NCI-H146 treated with DMSO at 0.1 percent for 48 hours (cell line): ENCODE data around the gene ZCCHC4.
A peak's percentile ranks its signal among the peaks of the same experiment; 100 is the strongest.

Source experiments
- DNase-seq: peaks from one replicate; lab custom pipeline; 2025; ENCODE audit not compliant: unreplicated experiment; lab: John Stamatoyannopoulos, UW

ZCCHC4 gene

GRCh38 chr4:25312496-25313200 lies at the start of gene ZCCHC4:
ZCCHC4 (plus strand) TSS chr4:25312774; CDS start chr4:25312810, 36 bp downstream.
- peak; percentile 72 for DNase-seq

DNA sequence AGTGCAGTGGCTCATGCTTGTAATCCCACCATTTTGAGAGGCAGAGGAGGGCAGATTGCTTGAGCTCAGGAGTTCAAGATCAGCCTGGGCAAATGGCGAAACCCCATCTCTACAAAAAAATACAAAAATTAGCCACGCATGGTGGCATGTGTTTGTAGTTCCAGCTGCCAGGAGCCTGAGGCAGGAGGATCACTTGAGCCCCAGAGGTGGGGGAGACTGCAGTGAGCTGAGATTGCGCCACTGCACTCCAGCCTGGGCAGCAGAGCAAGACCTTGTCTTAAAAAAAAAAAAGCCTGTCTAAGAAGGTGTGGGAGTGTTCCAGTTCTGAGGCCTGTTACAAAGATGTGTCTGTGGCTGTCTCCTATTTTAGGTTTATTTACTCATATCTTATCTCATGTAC lies 40.7 kb upstream of the ZCCHC4 start:
- no peak for DNase-seq

DNA sequence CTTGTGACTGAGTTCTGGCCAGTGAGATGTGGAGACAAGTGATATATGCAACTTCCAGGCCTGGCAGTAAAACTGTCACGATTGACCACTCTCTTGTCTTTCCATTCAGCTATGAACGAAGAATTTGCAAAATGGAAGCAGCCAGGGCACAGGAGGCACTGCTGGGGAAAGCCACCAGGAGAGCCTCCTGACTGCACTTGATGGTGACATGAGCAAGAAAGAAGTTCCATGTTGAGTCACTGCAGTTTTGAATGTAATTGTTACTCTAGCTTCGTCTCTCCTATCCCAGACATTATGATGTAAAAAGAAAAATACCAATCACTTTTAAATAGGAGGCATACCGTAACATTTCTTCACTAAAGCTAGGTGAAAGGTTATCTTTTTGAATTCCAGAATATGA lies 32.4 kb upstream of the ZCCHC4 start:
- DNase-seq, result no peak

GRCh38 chr4:25283948-25284347 lies 28.6 kb upstream of the ZCCHC4 start:
- no peak for DNase-seq

GRCh38 chr4:25284466-25284865 lies 28.1 kb upstream of the ZCCHC4 start:
- no peak for DNase-seq

DNA sequence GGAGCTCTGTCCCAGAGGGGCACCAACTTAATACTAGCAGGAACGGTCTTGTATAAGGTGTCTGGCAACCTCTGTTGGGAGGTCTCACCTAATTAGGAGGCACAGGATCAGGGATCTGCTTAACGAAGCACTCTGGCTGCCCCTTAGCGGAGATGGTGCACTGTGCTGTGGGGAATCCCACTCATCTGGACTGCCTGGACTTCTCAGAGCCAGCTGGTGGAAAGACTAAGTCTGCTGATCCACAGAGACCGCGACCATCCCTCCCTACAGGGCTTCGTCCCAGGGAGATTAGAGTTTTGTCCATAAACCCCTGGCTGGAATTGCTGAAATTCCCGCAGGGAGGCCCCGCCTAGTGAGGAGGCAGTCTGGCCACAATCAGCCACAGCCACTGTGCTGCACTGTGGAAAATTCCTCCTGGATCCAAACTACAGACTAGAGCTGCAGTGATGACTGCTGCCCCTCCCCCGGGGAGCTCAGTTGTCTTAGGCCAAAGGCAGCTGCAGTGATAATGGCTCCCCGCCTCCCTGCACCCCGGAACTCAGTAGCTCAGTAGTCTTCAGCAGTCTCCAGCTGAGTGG lies 22.0 kb upstream of the ZCCHC4 start:
- DNase-seq, result no peak

- DNase-seq, result no peak
Observed at GRCh38 chr4:25291158-25291733, 21.3 kb upstream of the ZCCHC4 start.

DNA sequence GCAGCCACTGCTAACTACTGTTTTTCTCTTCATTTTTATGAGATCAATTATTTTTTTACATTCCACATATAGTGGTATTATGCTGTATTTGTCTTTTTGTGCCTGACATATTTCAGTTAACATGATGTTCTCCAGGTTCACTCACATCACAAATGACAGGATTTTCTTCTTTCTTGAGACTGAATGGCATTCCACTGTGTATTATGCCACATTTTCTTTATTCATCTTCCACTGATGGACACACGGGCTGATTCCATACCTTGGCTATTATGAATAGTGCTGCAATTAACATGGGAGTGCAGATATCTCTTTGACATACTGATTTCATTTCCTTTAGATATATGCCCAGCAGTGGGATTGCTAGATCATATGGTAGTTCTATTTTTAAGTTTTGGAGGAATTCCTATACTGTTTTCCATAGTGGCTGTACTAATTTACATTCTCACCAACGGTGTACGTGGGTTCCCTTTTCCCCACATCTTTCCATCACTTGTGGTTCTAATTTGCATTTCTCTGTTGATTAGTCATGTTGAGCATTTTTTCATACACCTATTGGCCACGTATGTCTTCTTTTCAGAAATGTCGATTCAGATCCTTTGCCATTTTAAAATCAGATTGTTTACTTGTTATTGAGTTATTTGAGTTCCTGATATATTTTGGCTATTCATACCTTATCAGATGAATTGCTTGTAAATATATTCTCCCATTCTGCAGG lies 14.9 kb upstream of the ZCCHC4 start:
- DNase-seq, result no peak

DNA sequence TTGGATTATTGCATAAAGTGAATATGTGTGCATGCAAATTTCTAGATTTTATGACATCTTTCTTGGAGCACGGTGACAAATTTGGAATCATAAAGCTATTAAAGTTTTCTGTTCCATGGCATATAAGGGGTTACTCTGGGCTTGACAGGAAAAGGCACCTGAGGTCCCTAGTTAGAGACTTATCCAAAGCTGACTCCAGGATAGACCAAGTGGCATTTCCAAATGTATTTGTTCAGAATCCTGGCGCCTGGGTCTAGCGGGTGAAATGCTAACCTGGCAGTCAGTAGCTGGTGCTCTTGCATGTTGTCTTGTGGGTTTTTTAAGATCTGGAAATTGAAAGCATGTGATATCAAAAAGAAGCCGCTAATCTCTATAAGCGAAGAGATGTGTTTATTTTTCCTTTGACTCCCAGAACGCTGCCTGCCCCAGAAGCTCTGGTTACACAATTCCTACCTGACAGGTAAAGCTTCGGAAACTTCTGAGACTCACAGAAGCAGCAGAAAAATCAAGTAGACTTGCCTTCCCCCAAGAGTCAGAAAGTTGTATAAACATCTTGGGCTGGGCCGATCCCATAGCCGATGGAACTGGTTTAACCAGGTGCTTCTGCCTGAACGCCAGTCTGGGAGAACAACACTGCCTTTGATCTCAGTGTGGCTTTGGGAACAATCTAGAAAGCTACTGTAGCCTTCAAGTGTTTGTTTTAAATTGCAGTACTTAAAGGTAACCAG lies 12.9 kb upstream of the ZCCHC4 start:
- DNase-seq, result no peak

DNA sequence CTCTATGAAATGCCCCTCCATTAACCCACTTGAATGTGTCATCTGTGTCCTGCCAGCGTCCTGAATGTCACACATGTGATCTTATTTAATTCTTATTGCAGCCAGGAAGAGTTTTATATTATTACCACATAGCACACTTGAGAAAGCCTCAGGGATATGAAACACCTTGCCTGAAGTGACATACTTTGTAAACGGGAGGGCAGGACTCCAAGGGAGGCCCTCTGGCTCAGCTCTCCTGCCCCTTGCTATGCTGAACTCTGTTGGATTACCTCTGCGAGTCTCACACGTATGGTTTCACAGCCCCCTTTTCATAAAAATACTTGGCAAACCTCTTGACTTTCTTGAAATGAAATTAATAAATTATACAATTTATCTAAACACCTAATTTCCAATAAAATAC lies 11.1 kb upstream of the ZCCHC4 start:
- no peak for DNase-seq

DNA sequence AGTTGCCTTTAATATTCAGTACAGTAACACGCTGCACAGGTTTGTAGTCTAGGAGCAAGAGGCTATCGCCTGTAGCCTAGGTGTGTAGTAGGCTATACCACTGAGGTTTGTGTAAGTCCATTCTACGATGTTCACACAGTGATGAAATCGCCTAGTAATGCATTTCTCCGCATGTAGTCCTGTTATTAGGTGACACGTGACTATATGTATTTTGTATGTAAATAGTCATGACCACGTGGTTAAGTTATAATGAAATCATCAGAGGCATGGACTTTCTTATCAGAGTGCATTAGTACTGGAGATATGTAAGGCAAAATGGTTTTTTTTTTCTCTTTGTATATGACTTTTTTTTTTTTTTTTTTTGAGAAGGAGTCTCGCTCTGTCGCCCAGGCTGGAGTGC lies 9.9 kb upstream of the ZCCHC4 start:
- DNase-seq, result no peak

- DNase-seq, result no peak
Observed at GRCh38 chr4:25303578-25303977, 9.0 kb upstream of the ZCCHC4 start.

DNA sequence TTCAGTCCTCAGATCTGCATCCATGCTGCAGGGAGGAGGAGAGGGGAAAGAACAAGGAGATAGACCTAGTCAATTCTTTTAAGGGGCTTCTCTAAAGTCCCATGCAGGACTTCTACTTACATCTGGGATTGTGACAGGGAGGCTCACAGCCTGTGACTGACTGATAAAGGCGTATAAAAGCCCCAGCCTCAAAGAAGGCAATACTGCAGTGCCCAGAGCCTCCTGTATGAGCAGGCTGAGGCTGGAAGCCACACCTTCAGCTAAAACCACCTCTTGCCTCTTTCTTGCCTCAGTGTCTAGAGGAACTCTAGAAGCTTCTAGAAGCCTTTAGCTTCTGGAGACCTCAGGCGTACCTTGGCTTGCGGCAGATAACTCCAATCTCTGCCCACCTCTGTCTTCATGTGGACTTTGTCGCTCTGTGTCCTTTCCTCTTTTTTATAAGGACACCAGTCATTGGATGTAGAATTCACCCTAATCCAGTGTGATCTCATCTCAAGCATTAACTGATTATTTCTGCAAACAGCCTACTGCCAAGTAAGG lies 6.0 kb upstream of the ZCCHC4 start:
- no peak for DNase-seq

DNA sequence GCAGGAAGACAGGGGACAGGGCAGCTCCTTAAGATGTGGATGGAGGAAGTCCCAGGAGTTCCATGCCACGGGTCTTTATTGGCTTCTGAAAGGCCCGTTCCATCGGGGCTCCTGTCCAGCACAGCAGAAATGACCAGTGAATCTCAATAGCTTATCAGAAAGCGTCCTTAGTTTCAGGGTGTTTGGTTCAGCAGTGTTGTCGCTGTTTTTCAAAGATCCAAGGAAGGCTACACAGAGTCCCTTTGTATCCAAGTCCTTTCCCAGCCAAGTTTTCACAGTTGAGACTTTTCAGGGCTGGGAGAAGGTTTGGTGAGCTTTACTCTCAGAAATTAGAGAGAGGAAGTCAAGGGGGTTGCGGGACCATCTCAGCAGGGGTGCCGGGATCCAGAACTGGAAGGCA lies 5.0 kb upstream of the ZCCHC4 start:
- DNase-seq, result no peak

DNA sequence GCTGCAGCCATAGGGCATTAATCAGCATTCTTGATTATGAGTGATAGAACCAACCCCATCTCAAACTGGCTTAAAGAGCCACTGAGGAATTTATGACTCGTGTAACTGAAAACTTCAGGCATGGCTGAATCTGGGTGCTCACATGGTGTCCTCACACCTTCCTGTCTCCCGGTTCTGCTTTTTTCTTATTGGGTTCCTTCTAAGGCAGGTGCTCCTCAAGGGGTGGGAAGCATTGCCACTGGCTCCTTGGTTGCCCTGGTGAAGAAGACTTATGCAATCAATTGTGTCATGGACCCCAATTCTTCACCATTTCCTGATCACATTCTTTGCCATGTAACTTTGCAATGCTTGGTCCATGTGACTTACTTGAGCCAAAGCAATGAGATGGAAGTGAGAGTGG lies 4.3 kb upstream of the ZCCHC4 start:
- DNase-seq, result no peak

- DNase-seq, result no peak
Observed at GRCh38 chr4:25308761-25309160, 3.8 kb upstream of the ZCCHC4 start.

DNA sequence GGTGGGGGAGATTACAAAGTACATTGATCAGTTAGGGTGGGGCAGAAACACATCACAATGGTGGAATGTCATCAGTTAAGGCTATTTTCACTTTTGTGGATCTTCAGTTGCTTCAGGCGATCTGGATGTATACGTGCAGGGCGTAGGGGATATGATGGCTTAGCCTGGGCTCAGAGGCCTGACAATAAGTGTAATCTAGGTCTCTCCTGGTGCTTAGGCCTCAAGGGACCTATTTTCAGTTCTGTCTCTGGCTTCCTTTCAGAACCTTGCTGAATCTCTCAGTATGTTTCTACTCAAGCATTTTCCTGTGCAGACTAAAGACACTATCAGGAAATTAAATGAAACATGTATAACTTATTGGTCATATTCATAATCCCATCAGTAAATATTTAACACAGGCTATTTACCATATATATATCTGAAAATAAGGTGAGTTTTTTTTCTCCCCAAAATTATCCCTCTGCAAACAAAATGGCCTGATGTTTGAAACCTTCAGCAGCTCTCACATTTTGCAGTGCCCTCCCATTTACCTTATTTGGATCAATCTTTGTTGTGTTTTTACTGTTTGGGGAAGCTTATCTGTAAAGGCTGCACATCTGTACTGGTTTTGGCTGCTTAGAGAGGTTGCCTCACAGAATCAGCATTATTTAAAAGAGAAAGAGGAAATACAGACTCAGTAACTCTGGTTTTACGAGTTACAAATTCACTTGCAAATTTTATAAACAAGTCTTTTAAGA lies 2.3 kb upstream of the ZCCHC4 start:
- DNase-seq, result no peak

DNA sequence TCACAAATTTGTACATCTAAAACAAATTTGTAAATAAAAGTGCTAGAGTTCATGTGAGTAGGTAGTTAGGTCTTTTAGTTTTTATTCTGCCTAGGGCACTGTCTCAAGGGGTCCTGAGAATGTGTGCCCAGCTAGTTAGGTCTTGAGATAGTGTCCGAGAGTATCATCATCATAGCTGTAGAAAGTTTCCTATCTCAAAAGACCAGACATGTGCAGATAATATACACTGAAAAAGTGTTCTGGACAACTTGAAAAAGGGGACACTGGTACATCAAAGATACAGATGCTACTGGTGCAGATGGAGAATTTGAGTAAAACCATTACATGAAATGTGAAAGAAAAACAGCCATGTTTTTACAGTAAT lies 1.8 kb upstream of the ZCCHC4 start:
- no peak for DNase-seq

GRCh38 chr4:25313201-25313895 lies 774 bp downstream of the ZCCHC4 start:
- no peak for DNase-seq

DNA sequence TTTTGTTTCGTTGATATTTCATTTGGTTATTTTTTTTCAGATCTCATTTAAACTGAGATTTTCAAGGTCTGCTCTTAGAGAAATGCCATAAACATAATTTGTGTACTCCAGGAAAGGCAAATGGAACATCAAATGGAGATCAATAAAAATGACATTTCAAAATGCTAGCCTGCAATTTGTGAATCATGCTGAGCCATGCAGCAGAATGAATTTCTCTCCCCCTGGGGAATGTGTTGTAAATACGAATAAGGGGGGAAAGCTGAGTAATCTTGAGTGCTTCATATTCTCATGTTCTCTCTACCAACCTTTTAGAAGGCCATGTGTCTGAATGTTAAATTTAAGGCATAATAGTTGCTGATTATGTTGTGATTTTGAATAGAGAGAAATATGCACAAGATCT lies 7.8 kb downstream of the ZCCHC4 start:
- DNase-seq, result no peak
